ENCODE results near the gene MGAT5. TPM values are rescaled to one million over a fixed set of nuclear protein-coding genes. Genes with fewer than 3 reads are reported as not detected.

Gene MGAT5
- total RNA-seq, 1 donor from 2014 or later: 30.0 TPM

DNA sequence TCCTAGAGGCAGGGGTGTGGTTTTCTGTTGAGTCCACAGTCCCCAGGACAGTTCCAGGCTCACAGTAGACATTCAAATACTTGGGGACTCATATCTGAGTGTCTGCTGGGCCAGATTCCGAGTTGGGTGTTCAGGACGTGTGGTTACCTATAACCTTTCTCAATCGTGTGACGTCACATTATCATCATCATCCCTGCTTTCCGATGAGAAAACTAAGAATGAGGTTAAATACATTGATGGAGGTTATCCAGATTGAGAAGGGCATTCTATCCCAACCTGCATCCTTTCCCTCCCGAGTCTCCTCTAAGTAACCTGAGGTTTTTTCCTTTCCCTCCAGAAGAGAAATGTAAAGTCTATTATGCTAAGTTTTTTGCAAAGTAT lies 204.6 kb downstream of the MGAT5 start:
- TF ChIP-seq, protein P1, sequence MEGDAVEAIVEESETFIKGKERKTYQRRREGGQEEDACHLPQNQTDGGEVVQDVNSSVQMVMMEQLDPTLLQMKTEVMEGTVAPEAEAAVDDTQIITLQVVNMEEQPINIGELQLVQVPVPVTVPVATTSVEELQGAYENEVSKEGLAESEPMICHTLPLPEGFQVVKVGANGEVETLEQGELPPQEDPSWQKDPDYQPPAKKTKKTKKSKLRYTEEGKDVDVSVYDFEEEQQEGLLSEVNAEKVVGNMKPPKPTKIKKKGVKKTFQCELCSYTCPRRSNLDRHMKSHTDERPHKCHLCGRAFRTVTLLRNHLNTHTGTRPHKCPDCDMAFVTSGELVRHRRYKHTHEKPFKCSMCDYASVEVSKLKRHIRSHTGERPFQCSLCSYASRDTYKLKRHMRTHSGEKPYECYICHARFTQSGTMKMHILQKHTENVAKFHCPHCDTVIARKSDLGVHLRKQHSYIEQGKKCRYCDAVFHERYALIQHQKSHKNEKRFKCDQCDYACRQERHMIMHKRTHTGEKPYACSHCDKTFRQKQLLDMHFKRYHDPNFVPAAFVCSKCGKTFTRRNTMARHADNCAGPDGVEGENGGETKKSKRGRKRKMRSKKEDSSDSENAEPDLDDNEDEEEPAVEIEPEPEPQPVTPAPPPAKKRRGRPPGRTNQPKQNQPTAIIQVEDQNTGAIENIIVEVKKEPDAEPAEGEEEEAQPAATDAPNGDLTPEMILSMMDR (IDR thresholded peaks at IDR 0.05): no peak
- Mint-ChIP-seq H3K4me3 (ENCODE audit: unreplicated experiment) (no peak overlapping the region), H3K36me3 (ENCODE audit: low read depth) (no peaks in the 10 kb centered on the region), H3K9me3 (ENCODE audit: low read depth) (no peaks in the 10 kb centered on the region), H3K27ac (ENCODE audit: unreplicated experiment) (no peak overlapping the region), H3K27me3 (ENCODE audit: low read depth) (no peaks in the 10 kb centered on the region), H3K4me1 (ENCODE audit: low read depth) (no peaks in the 10 kb centered on the region)
- DNase-seq (ENCODE audit: low spot score): no peak

DNA sequence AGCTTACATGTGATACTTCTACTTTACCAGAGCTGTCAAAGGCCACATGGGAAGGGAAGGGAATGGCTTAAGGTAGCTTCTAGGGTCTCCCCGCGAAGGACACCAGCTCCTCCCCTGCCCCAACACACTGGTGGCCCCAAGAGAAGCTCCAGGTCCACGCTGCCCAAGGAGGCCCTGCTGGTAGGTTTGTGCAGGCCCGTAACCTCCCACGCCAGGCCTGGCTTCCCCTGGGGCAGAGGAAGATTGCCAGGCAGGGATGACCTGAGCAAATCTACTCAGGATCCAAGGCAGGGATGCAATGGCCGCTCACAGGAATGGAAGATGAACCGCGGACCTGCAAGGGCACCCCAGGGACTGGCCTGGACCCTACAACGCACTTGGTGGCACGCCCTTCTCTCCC lies 205.1 kb downstream of the MGAT5 start:
- H3K4me1 Mint-ChIP-seq (ENCODE audit: low read depth): no peaks in the 10 kb centered on the region
- H3K4me3 Mint-ChIP-seq (ENCODE audit: unreplicated experiment): no peak overlapping the region
- no peaks in the 10 kb centered on the region for H3K9me3 Mint-ChIP-seq (ENCODE audit: low read depth)
- no peak overlapping the region for H3K27ac Mint-ChIP-seq (ENCODE audit: unreplicated experiment)
- no peaks in the 10 kb centered on the region for H3K36me3 Mint-ChIP-seq (ENCODE audit: low read depth)
- DNase-seq (ENCODE audit: low spot score): no peak
- H3K27me3 Mint-ChIP-seq (ENCODE audit: low read depth): no peaks in the 10 kb centered on the region
- TF ChIP-seq, protein P1 (IDR thresholded peaks at IDR 0.05): no peak

DNA sequence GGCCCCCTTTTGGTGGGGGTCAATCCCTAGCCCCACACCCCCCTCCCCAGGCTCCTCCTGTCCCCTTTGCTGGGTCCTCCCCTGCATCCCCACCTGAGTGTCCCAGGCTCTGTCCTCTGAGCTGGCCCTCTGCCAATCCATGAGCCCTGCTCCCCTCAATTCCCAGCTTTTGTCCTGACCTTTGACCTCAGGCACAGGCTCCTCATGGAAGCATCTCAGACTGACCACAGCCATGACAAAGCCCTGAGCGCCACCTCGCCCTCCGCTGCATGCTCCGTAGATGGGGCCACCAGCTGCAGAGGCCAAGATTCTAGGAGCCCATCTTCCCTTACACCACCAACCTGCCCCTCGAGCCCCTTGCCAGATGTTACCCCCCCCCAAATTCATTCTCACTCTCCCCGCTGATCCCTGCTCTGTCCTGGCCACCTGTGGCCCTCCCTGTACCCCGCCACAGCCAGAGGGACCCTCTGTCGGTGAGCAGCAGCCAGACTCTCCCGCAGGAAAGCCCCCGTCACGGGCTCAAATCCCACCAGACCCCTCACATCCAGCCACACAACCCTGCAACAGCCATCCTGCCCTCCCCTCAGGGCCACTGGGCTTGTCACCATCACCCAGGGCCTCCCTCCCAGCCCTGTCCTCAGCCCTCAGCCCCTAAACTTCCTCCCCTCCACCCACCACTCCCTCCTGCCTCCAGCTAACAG lies 206.0 kb downstream of the MGAT5 start:
- Mint-ChIP-seq H3K36me3 (ENCODE audit: low read depth) (no peaks in the 10 kb centered on the region), H3K27me3 (ENCODE audit: low read depth) (no peaks in the 10 kb centered on the region), H3K9me3 (ENCODE audit: low read depth) (no peaks in the 10 kb centered on the region), H3K4me3 (ENCODE audit: unreplicated experiment) (no peak overlapping the region), H3K27ac (ENCODE audit: unreplicated experiment) (no peak overlapping the region), H3K4me1 (ENCODE audit: low read depth) (no peaks in the 10 kb centered on the region)
- no peak for DNase-seq (ENCODE audit: low spot score)
- TF ChIP-seq, protein P1 (IDR thresholded peaks at IDR 0.05): no peak

DNA sequence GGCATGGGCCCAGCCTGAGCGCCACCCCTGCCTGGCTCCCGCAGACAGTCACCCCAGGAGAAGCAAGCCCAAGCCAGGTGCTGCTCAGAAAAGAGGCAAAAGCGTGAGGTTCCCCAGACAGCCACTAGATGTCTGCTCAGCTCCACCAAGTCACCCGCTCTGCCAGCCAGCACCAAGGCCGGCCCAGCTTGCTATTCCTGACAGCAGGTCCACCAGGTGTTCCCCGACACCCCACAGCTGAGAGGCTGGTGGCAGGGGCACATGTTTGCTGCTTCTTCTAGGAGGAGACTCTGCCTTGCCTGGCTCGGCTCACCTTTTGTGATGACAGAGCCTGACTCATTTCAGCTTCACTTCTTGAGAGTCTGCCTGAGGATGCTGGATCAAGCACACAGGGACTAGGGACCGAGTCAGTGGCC lies 206.7 kb downstream of the MGAT5 start:
- H3K27ac Mint-ChIP-seq (ENCODE audit: unreplicated experiment): no peak overlapping the region
- TF ChIP-seq, protein P1 (IDR thresholded peaks at IDR 0.05): peak; percentile 81
- no peak overlapping the region for H3K4me3 Mint-ChIP-seq (ENCODE audit: unreplicated experiment)
- DNase-seq (ENCODE audit: low spot score): no peak
- no peaks in the 10 kb centered on the region for H3K27me3 Mint-ChIP-seq (ENCODE audit: low read depth)
- H3K36me3 Mint-ChIP-seq (ENCODE audit: low read depth): no peaks in the 10 kb centered on the region
- no peaks in the 10 kb centered on the region for H3K9me3 Mint-ChIP-seq (ENCODE audit: low read depth)
- no peaks in the 10 kb centered on the region for H3K4me1 Mint-ChIP-seq (ENCODE audit: low read depth)

DNA sequence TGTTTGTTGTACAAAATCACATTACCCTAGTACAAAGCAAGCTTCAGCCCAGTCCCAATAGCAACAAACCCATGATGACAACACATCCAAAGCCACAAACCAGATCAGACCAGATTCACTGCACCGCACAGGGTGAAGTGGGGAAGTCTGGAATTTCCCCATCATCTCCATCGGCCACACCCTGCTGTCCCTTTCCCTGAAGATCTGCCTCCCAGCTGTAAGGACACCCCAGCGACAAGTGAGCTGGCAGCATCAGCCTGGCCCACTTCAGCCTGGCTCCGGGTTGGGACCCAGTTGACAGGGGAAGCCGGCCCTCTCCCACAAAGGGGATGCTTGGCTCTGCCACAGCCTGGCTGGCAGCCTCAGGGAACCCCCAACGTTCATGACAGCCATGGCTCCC lies 207.6 kb downstream of the MGAT5 start:
- H3K27ac Mint-ChIP-seq (ENCODE audit: unreplicated experiment): no peak overlapping the region
- no peaks in the 10 kb centered on the region for H3K4me1 Mint-ChIP-seq (ENCODE audit: low read depth)
- no peak for DNase-seq (ENCODE audit: low spot score)
- TF ChIP-seq, protein P1 (IDR thresholded peaks at IDR 0.05): no peak
- no peaks in the 10 kb centered on the region for H3K27me3 Mint-ChIP-seq (ENCODE audit: low read depth)
- no peaks in the 10 kb centered on the region for H3K36me3 Mint-ChIP-seq (ENCODE audit: low read depth)
- no peaks in the 10 kb centered on the region for H3K9me3 Mint-ChIP-seq (ENCODE audit: low read depth)
- H3K4me3 Mint-ChIP-seq (ENCODE audit: unreplicated experiment): no peak overlapping the region

All from chondrocyte (in vitro differentiated cells).